ENCODE results near the gene MAPK14.
"Not testable (repeated sequence)": the region's sequence is repeated elsewhere in the genome, so short reads cannot be mapped to it uniquely, and the experiment has no call there.

Gene MAPK14

DNA sequence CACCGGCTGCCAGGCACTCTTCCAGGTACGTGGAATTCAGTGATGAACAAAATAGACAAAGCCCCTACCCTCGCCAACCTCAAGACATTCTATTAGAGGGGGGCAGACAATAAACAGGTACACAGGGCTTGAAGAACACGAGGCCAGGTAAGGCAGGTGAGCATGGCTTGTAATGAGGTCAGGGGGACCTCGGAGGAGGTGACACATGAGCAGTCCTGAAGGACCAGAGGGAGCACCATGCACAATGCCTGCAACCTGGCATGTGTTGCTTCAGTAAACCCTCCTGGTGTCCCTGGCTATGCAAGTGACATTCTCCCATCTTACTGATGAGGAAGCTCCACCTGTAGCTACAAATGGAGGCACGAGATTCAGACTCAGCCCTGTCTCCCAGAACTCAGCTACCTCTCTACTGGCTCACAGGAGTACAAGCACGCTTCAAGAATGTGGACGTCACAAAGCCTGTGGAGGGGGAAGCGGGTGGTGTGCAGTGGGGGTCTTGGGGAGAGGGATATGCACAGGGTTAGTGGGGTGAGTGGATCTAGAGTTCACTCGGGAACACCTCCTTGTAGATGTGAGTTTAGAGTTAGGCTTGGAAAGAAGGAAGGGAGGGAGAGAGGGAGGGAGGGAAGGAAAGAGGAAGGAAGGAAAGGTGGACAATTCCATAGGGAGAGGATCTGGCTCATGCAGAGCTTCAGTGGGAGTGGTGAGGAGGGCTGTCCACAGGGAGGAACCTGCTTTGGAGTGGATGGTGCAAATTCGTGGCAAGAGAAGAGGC, 95.1 kb downstream of the MAPK14 start:
- Histone ChIP-seq H3K27me3 (ENCODE audit: control insufficient read depth in 1 of 2, insufficient read depth in 2 of 2, low read length in 2 of 2) (no peaks in the 10 kb centered on the region), H3K27ac (ENCODE audit: low read length) (no peak overlapping the region), H3K9me3 (ENCODE audit: control insufficient read depth in 2 of 2, low read length in 2 of 2) (no peaks in the 10 kb centered on the region), H3K36me3 (ENCODE audit: control insufficient read depth in 2 of 2, insufficient read depth in 2 of 2, low read length in 2 of 2) (peaks cover 0 to 9% of the 10 kb centered on the region in 2 donors), H3K9ac (ENCODE audit: low read length in 2 of 2) (no peak overlapping the region), H3K4me3 (ENCODE audit: low read length in 2 of 2) (no peak overlapping the region), H3K4me1 (ENCODE audit: control insufficient read depth, insufficient read depth, low read length) (peaks cover 12% of the 10 kb centered on the region)

DNA sequence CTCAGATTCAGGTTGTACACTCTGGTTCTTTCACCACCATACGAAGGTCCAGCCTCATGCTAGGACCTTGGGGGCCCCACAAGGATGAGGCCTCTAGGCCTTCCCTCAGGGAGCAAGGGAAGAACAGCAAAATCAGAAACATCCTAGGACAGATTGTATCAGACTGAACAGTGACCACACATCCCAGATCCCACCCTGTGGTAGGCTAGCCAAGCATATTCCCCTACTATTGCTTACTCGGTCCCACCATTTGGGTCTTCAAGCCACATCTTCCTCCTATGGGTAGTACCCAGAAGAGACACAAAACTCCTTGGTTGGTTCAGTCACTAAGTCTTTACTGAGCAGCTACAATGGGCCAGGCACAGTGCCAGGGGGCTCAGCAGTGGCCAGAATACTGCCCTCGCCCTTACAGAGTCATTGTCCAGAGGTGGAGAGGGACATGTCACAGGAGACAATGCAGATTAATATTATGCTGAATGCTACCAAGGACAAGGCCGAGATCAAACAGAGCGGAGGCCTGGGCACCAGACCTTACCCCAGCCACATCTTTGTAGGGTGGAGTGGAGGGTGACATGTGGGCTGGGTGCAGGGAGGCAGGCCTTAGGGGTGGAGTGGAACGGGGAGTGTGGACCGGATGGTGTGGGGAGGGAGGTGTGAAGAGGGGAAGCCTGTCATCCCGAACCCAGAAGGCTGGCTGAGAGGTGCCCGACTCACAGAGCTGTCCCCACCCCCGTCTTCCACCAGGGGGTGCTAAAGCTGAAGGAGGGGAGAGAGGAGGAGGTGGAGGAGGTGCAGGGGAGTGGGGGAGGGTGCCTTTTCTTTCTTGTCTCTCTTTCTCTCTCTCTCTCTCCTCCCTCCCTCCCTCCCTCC, 95.9 kb downstream of the MAPK14 start:
- H3K36me3 ChIP-seq (ENCODE audit: control insufficient read depth in 2 of 2, insufficient read depth in 2 of 2, low read length in 2 of 2), result peaks cover 0 to 6% of the 10 kb centered on the region in 2 donors
- H3K4me3 ChIP-seq (ENCODE audit: low read length in 2 of 2), result no peak overlapping the region
- no peaks in the 10 kb centered on the region for H3K9me3 ChIP-seq (ENCODE audit: control insufficient read depth in 2 of 2, low read length in 2 of 2)
- H3K4me1 ChIP-seq (ENCODE audit: control insufficient read depth, insufficient read depth, low read length), result peaks cover 12% of the 10 kb centered on the region
- H3K27me3 ChIP-seq (ENCODE audit: control insufficient read depth in 1 of 2, insufficient read depth in 2 of 2, low read length in 2 of 2), result peaks cover 0 to under 1% of the 10 kb centered on the region in 2 donors
- H3K9ac ChIP-seq (ENCODE audit: low read length in 2 of 2), result peak overlapping the region in 1 of 2 donors; percentile 36
- H3K27ac ChIP-seq (ENCODE audit: low read length), result no peak overlapping the region

DNA sequence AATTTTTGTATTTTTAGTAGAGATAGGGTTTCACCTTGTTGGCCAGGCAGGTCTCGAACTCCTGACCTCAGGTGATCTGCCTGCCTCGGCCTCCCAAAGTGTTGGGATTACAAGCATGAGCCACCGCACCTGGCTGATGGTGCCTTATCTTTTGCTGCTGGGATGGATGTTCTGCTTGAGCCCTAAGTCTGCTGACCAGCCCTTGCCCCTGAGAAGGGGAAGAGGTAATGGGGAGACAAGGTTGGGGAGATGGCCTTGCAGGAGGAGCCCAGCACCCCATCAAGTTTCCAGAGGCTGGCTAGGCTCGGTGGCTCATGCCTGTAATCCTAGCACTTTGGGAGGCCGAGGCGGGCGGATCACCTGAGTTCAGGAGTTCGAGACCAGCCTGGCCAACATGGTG, 96.7 kb downstream of the MAPK14 start:
- H3K4me1 ChIP-seq (ENCODE audit: control insufficient read depth, insufficient read depth, low read length), result peaks cover 12% of the 10 kb centered on the region

DNA sequence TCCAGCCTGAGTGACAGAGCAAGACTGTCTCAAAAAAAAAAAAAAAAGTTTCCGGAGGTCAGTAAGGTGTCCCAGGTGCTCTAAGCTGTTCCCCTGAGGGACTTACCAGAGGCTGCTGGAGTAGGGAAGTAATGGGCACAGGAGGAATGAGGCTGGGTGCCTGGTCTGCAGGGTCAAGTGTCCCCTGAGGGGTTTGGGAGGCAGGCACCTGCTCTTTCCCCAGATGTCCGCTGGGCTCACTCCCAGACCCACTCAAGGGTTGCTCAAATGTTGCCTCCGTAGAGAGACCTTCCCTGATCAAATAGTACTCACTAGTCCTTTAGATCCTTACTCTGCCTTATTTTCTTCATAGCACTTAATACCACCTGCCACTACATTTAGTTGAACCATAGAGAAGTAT, 97.3 kb downstream of the MAPK14 start:
- peaks cover 6% of the 10 kb centered on the region in 2 donors for H3K27me3 ChIP-seq (ENCODE audit: control insufficient read depth in 1 of 2, insufficient read depth in 2 of 2, low read length in 2 of 2)
- peaks cover 12% of the 10 kb centered on the region for H3K4me1 ChIP-seq (ENCODE audit: control insufficient read depth, insufficient read depth, low read length)
- H3K27ac ChIP-seq (ENCODE audit: low read length), result no peak overlapping the region
- no peak overlapping the region for H3K4me3 ChIP-seq (ENCODE audit: low read length in 2 of 2)
- no peaks in the 10 kb centered on the region for H3K9me3 ChIP-seq (ENCODE audit: control insufficient read depth in 2 of 2, low read length in 2 of 2)
- H3K9ac ChIP-seq (ENCODE audit: low read length in 2 of 2), result no peak overlapping the region
- H3K36me3 ChIP-seq (ENCODE audit: control insufficient read depth in 2 of 2, insufficient read depth in 2 of 2, low read length in 2 of 2), result no peaks in the 10 kb centered on the region

More for the DNA sequence above, 96.7 kb downstream of the MAPK14 start:
- peak overlapping the region in 1 of 2 donors; percentile 8 for H3K4me3 ChIP-seq (ENCODE audit: low read length in 2 of 2)
- H3K9ac ChIP-seq (ENCODE audit: low read length in 2 of 2); H3K36me3 ChIP-seq (ENCODE audit: control insufficient read depth in 2 of 2, insufficient read depth in 2 of 2, low read length in 2 of 2); H3K27me3 ChIP-seq (ENCODE audit: control insufficient read depth in 1 of 2, insufficient read depth in 2 of 2, low read length in 2 of 2); H3K27ac ChIP-seq (ENCODE audit: low read length); H3K9me3 ChIP-seq (ENCODE audit: control insufficient read depth in 2 of 2, low read length in 2 of 2): not testable (repeated sequence)

DNA sequence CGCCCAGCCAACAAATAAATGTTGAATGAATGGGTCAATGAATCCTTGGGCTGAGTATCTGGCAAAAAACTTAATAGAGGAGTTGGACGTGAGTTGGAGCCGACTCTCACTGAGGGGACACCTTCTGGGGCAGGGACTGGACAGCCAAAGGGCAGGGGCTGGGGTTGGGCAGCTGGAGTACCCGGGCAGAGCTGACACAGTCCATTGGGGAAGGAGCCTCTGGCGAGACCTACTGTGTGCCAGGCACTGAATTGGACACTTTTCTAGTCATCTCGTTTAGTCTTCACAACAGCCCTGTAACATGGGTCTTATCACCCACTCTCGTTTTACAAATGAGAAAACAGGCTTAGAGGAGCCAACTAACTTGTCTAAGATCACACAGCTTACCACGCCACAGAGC, 98.0 kb downstream of the MAPK14 start:
- no peak overlapping the region for H3K9ac ChIP-seq (ENCODE audit: low read length in 2 of 2)
- H3K27me3 ChIP-seq (ENCODE audit: control insufficient read depth in 1 of 2, insufficient read depth in 2 of 2, low read length in 2 of 2), result peaks cover 6% of the 10 kb centered on the region in 2 donors
- H3K36me3 ChIP-seq (ENCODE audit: control insufficient read depth in 2 of 2, insufficient read depth in 2 of 2, low read length in 2 of 2), result no peaks in the 10 kb centered on the region
- H3K4me3 ChIP-seq (ENCODE audit: low read length in 2 of 2), result no peak overlapping the region
- no peak overlapping the region for H3K27ac ChIP-seq (ENCODE audit: low read length)
- H3K4me1 ChIP-seq (ENCODE audit: control insufficient read depth, insufficient read depth, low read length), result peaks cover 12% of the 10 kb centered on the region
- H3K9me3 ChIP-seq (ENCODE audit: control insufficient read depth in 2 of 2, low read length in 2 of 2), result no peaks in the 10 kb centered on the region

DNA sequence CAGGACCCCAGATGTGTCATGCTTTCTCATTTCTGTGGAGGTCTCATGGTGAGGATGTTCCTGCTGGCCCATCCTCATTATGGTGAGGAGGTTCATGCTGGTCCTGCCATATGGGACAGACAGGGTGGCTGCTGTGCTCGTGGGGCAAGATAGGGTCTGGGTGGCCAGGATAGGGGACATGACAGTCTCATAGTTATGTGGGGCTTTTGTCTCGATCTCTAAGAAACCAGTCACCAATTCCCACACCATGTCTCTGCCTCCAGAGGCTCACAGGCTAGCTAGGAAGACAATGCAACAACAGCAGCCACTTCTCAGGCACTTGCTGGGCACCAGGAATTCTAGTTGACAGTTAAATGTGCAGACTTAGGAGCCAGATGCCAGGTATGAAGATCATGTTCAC, 98.5 kb downstream of the MAPK14 start:
- H3K4me3 ChIP-seq (ENCODE audit: low read length in 2 of 2), result no peak overlapping the region
- H3K27ac ChIP-seq (ENCODE audit: low read length), result no peak overlapping the region
- H3K4me1 ChIP-seq (ENCODE audit: control insufficient read depth, insufficient read depth, low read length), result peaks cover 15% of the 10 kb centered on the region

DNA sequence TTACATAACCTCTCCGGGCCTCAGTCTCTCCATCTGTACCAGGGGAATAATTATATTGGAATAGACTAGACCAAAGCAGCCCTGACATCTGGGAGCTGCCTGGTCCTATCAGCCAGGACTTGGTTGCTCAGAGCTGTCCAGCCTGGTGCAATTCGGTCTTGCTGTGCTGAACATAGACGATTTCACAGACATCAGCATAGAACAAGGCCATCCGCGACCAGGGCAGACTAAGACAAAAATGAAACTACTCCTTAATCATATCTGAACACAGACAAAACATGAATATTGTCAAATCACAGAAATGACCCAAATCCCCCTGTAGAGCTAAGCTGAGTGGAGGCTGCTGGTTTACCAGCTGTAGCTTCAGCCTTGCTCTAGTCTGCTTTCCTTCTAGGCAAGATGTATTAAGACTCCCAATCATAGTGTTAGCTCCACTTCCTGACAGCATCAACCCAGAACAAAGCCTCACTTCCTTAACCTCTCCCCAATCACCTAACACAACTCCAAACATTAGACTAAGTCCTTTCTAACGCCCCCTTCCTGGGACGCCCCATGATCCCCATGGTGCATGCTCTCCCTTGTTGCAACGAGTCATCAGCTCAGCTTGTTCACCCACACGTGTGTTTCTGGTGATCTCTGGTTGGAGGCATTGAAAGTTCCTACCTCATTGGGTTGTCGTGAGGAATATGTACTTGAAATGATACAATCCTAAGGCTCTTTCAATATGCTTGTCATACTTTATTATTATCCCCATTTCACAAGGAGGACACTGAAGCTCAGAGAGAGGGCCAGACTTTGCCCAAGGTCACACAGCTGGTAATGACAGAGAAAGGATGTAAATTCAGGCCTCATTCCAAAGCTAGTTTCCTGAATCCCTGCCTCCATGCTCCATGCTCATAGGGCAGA, 99.2 kb downstream of the MAPK14 start:
- Histone ChIP-seq H3K9ac (ENCODE audit: low read length in 2 of 2) (no peak overlapping the region), H3K27ac (ENCODE audit: low read length) (no peak overlapping the region), H3K36me3 (ENCODE audit: control insufficient read depth in 2 of 2, insufficient read depth in 2 of 2, low read length in 2 of 2) (no peaks in the 10 kb centered on the region), H3K4me3 (ENCODE audit: low read length in 2 of 2) (no peak overlapping the region), H3K27me3 (ENCODE audit: control insufficient read depth in 1 of 2, insufficient read depth in 2 of 2, low read length in 2 of 2) (peaks cover 10 to 11% of the 10 kb centered on the region in 2 donors), H3K9me3 (ENCODE audit: control insufficient read depth in 2 of 2, low read length in 2 of 2) (no peaks in the 10 kb centered on the region), H3K4me1 (ENCODE audit: control insufficient read depth, insufficient read depth, low read length) (peaks cover 15% of the 10 kb centered on the region)

More for the DNA sequence above, 98.5 kb downstream of the MAPK14 start:
- Histone ChIP-seq H3K9me3 (ENCODE audit: control insufficient read depth in 2 of 2, low read length in 2 of 2) (no peaks in the 10 kb centered on the region), H3K27me3 (ENCODE audit: control insufficient read depth in 1 of 2, insufficient read depth in 2 of 2, low read length in 2 of 2) (peaks cover 8 to 11% of the 10 kb centered on the region in 2 donors), H3K9ac (ENCODE audit: low read length in 2 of 2) (no peak overlapping the region), H3K36me3 (ENCODE audit: control insufficient read depth in 2 of 2, insufficient read depth in 2 of 2, low read length in 2 of 2) (no peaks in the 10 kb centered on the region)

DNA sequence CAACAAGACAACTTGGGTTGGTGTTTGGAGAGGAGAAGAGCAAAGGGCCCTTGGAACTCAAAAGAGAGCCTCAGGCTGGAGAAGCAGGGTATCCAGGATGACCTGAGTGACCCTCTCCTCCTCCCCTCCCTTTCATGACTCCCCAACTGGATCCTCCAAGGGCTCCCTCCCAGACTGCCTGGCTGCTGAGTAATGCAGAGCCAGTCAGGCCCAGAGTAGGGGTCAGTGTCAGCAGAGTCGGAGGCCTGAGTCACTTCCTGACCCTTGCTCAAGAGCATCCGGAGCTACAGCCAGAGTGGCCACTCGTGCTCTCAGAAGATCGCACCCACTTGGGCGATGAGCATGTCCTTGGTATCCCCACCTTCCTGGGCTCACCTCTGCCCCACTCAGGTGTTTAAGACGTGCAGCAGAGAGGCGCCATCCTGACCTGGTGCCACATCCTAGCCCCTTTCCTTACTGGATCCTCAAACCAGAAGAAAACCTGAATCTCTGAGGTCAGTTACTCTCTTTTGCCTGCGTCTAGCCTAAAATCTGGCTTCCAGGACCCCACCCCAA, 99.9 kb downstream of the MAPK14 start:
- no peak overlapping the region for H3K9ac ChIP-seq (ENCODE audit: low read length in 2 of 2)

DNA sequence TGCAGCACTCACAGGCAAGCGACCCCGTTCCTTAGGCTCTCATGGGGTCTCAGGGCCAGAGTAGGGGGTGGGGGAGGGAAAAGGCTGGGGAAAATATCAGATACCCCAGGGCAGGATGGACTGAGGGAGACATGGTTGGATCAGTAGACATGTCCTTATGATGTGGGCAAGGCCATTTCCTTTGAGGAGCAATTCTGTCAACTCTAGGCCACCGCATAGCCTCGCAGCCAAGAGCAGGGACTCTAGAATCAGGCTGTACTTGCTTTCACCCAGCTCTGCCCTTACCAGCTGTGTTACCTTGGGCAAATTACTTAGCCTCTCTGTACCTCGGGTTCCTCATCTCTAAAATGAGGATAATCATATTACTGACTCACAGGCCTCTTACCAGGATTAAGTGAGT, 100.5 kb downstream of the MAPK14 start:
- peaks cover 11 to 13% of the 10 kb centered on the region in 2 donors for H3K27me3 ChIP-seq (ENCODE audit: control insufficient read depth in 1 of 2, insufficient read depth in 2 of 2, low read length in 2 of 2)
- peaks cover 19% of the 10 kb centered on the region for H3K4me1 ChIP-seq (ENCODE audit: control insufficient read depth, insufficient read depth, low read length)
- no peak overlapping the region for H3K4me3 ChIP-seq (ENCODE audit: low read length in 2 of 2)

More for the DNA sequence above, 99.9 kb downstream of the MAPK14 start:
- H3K27me3 ChIP-seq (ENCODE audit: control insufficient read depth in 1 of 2, insufficient read depth in 2 of 2, low read length in 2 of 2), result peaks cover 11 to 13% of the 10 kb centered on the region in 2 donors
- no peak overlapping the region for H3K27ac ChIP-seq (ENCODE audit: low read length)
- H3K9me3 ChIP-seq (ENCODE audit: control insufficient read depth in 2 of 2, low read length in 2 of 2), result no peaks in the 10 kb centered on the region
- no peak overlapping the region for H3K4me3 ChIP-seq (ENCODE audit: low read length in 2 of 2)
- H3K36me3 ChIP-seq (ENCODE audit: control insufficient read depth in 2 of 2, insufficient read depth in 2 of 2, low read length in 2 of 2), result no peaks in the 10 kb centered on the region
- H3K4me1 ChIP-seq (ENCODE audit: control insufficient read depth, insufficient read depth, low read length), result peaks cover 19% of the 10 kb centered on the region

DNA sequence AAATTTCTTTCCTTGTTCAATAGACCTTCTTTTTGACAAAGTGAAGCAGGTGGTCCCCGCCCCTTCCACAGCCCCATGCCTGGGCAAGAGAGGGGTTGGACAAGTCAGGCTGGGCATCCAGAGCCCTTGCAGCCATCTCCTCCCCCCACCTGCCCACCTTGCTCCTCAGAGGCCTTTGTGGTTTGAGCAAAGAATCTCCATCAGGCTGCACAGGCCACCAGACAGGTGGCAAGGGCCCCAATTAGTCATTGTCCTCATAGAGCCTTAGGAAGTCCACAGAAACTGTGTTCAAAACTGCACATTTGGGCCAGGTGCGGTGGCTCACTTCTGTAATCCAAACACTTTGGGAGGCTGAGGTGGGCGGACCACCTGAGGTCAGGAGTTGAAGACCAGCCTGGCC, 101.2 kb downstream of the MAPK14 start:
- no peaks in the 10 kb centered on the region for H3K9me3 ChIP-seq (ENCODE audit: control insufficient read depth in 2 of 2, low read length in 2 of 2)
- H3K4me3 ChIP-seq (ENCODE audit: low read length in 2 of 2), result no peak overlapping the region
- no peaks in the 10 kb centered on the region for H3K36me3 ChIP-seq (ENCODE audit: control insufficient read depth in 2 of 2, insufficient read depth in 2 of 2, low read length in 2 of 2)
- peaks cover 11 to 15% of the 10 kb centered on the region in 2 donors for H3K27me3 ChIP-seq (ENCODE audit: control insufficient read depth in 1 of 2, insufficient read depth in 2 of 2, low read length in 2 of 2)
- H3K27ac ChIP-seq (ENCODE audit: low read length), result no peak overlapping the region
- peaks cover 16% of the 10 kb centered on the region for H3K4me1 ChIP-seq (ENCODE audit: control insufficient read depth, insufficient read depth, low read length)
- H3K9ac ChIP-seq (ENCODE audit: low read length in 2 of 2), result no peak overlapping the region

More for the DNA sequence above, 100.5 kb downstream of the MAPK14 start:
- Histone ChIP-seq H3K9ac (ENCODE audit: low read length in 2 of 2) (no peak overlapping the region), H3K9me3 (ENCODE audit: control insufficient read depth in 2 of 2, low read length in 2 of 2) (no peaks in the 10 kb centered on the region), H3K27ac (ENCODE audit: low read length) (no peak overlapping the region), H3K36me3 (ENCODE audit: control insufficient read depth in 2 of 2, insufficient read depth in 2 of 2, low read length in 2 of 2) (no peaks in the 10 kb centered on the region)
